DMS153 (cell line): ENCODE data around the gene IMMP2L.

Source experiments
- DNase-seq: peaks from one replicate; lab custom pipeline; 2025; lab: John Stamatoyannopoulos, UW

Gene IMMP2L

DNA sequence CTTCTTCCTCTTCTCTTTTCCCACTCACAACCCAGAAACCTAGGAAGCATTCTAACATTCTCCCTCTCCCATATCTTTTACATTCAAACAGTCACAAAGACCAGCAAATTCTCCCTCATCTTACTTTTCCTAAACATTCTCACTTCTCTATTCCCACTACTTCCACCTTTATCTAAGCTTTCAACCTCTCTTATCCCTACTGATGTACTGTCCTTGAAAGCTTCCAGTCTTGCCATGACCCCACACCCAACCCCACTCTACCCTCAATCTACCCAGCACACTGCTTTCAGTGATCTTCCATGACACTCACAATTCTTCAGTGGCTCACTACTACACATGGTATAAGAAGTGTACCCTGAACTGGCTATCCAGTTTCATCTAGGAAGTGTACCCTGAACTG, 5.3 kb downstream of the IMMP2L start:
- no peak for DNase-seq

DNA sequence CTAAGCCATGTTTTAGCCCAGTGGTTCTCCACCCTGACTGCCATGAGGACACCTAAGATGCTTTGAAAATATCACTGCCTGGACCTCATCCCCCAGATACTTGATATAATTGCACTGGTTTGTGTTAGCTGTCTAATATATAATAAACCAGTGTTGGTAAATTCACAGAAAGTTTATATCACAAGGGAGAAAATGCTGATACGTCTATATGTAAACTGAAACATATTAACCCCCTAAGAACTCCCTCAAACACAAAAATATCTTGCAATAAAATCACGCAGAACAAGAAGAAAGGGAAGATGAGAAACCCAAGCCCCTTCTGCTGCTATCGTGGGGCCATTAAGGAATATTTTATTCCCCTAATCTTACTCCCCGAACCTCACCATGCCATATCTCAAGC, 8.2 kb downstream of the IMMP2L start:
- no peak for DNase-seq

- no peak for DNase-seq
Observed at GRCh38 chr7:111541067-111541466, 21.2 kb downstream of the IMMP2L start.

- no peak for DNase-seq
Observed at GRCh38 chr7:111540199-111540815, 22.0 kb downstream of the IMMP2L start.

GRCh38 chr7:111537134-111537533, 25.2 kb downstream of the IMMP2L start:
- no peak for DNase-seq

DNA sequence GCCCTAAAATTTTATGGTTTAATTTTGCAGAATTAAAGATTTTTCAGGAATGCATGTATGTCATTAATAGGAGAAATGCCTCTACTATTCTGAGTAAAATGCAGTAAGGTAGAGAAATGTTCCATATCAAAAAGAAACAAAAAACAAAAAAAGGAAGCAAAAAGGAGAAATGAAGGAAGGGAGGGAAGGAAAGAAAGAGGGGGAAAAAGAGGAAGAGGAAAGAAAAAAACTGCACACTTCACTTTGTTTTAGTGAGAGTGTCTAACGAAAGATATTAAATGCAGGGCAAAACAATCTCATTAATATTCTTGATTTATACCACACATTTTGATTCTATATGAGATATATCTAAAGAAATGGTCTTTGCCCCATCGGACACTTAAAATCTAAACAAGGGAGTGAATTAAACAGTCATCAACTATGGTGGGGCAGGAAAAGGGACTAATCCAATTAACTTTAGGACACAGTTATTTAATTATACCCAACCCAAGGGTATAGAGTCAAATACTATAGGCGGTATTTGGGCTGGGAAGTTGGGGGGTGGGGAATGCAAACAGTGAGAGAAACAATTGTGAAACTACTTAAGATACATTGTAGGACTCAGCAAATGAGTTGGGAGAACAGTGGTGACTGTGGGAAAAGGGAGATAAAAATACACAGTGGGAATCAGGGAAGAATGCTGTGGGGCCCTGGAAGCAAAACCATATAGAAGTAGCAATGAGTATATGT, 27.0 kb downstream of the IMMP2L start:
- DNase-seq, result no peak

DNA sequence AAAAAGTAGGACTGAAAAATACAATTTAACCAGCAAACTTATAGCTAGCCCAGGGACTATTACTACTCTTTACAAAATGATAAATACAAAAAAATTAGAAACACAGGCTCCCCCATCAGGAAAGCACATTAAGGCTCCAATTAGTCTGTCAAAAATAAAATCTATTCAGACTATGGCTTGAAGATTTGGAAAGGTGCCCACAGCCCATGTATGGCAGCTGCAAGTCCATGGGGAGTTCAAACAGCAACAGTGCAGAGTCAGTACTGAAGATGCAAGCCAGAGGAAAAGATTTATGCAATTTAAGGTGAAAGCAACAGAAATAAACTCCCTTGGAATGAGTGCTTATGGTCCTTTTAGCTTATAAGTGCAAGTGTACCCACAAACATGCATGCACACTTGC, 29.7 kb downstream of the IMMP2L start:
- DNase-seq, result peak; percentile 4

DNA sequence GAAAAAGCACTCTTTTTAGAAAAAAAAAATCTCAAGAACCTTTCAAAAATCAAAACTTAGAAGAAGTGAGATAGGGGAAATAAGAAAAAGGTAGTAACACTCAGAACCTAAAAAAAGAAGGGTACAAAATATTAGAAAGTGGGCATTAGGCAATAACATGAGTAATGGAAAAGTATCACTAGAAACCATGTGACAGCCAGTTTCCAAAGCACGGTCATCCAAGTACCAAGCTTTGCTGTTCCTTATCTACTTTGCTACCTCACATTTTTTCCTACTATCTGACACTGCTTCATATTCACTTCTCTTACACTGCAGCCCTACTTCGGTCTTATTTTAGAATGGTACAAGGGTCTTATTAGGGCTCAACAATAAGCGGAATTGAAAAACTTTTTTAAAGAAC, 30.3 kb downstream of the IMMP2L start:
- DNase-seq, result no peak

DNA sequence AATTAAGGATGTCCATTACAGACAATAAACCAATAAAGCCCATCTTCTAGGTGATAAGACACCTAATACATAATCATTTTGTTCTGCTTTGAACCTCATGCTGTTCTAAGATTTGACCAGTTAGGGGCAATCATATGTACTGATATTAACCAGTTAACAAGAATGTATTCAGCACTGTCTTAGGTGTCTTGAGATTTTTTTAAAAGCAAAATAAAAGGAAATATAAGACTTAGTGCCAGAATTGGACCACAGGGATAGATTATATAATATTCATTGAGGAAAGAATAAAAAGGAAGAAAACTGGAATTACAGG, 32.0 kb downstream of the IMMP2L start:
- DNase-seq, result no peak

- DNase-seq, result no peak
Observed at GRCh38 chr7:111529507-111530355, 32.6 kb downstream of the IMMP2L start.

- DNase-seq, result no peak
Observed at GRCh38 chr7:111528331-111528730, 34.0 kb downstream of the IMMP2L start.

- DNase-seq, result no peak
Observed at GRCh38 chr7:111527545-111527944, 34.7 kb downstream of the IMMP2L start.

- no peak for DNase-seq
Observed at GRCh38 chr7:111525100-111525499, 37.2 kb downstream of the IMMP2L start.

GRCh38 chr7:111521660-111522059, 40.6 kb downstream of the IMMP2L start:
- no peak for DNase-seq

DNA sequence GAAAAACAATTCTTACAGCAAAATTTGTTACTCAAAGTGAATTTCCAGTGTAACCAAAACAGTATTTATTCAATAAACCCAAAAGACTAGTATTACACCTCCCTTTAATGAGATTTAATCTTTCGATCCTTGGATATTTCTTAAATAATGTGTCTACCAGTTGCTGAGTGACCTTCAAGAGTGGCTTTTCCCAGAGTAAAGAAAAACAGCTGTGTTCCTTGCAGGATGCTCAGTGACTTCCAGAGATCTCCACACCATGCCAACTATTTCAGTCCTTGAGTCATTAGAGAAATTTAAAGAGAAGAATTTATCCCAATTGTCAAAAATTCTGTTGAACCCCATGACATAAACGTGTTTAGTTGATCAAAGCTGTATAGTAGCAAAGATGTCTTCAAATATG, 44.0 kb downstream of the IMMP2L start:
- DNase-seq, result no peak

DNA sequence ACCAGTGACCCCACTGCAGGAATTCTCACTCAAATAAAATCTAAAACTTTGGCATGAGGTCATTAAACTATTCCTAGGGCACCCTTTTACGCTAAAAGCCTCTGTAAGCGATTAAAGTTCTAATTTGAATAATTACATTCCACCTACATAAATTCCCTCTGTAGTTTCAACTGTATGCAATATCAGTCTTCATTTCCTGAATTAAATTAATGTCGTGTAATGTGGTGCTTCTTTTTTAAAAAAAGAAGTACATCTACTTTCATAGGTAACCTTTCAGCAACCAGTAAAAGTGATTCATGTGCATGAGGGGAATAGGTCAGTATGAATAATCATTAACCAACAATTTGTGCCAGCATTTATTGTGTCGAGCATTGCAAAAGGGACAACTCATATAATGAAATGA, 44.7 kb downstream of the IMMP2L start:
- DNase-seq, result no peak

DNA sequence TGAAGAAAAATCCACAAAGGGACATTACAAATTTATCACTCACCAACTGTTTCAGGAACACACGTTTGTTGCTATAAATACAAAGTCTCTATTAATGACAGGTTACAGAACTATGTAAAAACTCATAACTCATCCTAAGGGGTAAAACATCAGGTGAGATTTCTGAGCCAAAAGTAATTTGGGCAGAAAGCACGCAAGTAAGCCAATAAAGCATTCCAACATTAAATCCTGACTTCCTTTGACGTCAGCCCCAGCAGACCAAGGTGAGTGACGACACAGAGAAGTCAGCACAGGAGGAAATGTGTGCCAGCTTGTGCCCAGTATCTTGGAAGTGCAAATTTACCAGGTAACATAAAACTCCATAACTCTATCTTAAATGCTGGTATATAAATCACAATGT, 45.7 kb downstream of the IMMP2L start:
- no peak for DNase-seq

DNA sequence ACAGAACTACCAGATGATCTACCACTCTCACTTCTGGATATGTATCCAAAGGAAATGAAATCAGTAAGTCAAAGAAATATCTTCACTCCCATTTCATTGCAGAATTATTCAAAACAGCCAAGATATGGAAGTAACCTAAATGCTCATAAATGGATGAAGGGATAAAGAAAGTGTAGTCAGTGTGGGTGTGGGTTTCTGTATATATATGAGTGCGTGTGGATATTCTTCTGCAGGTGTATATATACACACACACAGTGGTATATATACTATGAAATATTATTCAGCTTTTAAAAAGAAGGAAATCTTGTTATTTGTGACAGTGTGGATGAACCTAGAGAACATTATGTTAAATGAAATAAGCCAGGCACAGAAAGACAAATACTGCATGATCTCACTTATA, 48.7 kb downstream of the IMMP2L start:
- no peak for DNase-seq

DNA sequence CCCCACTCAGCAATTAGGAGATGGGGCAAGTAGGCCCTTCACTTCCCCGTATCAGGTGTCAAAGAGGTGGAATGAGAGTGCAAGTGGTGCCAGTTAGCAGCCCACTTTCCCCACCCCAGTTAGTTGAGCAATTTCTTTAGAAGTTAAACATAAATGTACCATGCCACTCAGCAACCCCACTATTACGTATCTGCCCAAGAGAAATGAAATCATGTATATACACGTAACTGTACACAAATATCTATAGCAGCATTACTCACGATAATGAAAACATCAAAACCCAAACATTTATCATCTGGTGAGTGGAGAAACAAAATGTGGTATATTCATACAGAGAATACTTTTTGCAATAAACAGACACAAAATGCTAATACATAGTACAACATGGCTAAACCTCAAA, 50.4 kb downstream of the IMMP2L start:
- DNase-seq, result no peak

DNA sequence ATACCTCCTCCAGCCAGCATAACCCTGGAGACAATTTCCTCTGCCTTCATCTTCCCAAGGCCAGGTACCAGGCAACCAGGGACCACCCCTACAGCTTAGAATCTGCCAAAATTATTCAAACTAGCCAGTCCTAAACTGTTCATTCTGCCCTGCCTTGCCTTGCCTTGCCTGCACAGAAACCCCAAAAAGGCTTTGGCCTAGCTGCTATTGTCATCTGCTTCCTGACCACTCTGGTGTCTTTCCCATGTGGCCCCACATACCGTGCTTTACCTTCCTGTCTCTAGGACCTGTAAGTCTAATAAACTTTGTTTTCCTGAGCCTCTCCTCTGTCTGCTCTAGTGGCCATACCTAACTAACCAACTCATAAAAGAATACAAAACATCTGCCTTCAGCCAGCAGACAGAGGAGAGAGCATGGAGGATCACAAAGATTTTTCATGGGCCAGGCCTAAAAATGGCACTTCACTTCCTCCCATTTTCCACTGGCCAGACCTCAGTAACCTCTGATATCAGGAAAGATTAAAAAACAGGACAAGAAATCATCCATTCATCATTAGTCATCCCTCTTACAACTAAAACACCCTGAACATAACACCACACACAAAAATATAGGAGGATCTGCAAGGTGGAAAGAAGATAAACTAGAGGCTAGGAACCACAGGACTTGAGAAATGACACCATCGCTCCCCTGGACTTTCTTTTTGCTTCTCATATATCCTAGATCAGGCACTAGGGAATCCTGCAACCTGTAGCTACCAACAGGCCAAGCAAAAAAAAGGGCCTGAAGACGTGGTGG, 51.5 kb downstream of the IMMP2L start:
- no peak for DNase-seq

DNA sequence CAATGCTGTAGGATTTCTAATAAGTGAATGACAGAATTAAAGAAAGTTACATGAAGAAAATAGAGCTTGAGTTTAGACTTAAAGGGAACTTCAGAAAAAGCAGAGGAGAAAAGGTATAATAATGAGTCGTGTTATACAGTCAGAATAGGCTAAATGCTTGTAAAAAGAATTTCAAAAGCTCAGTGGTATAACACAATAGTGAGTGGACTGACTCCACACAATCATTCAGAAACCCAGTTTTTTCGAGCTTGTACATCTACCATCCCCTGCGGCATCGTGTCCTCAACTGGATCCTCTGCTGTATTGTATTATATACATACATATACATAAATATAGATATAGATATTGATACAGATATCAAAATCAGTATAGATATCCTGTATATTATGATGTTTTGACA, 52.2 kb downstream of the IMMP2L start:
- no peak for DNase-seq

GRCh38 chr7:111509288-111509687, 53.0 kb downstream of the IMMP2L start:
- no peak for DNase-seq
